ENCODE results near the gene TRNAU1AP.
"Not testable (repeated sequence)": the region's sequence is repeated elsewhere in the genome, so short reads cannot be mapped to it uniquely, and the experiment has no call there.

GRCh38 chr1:28520796-28521195, 32.1 kb upstream of the TRNAU1AP start:
- TF ChIP-seq, protein P1, sequence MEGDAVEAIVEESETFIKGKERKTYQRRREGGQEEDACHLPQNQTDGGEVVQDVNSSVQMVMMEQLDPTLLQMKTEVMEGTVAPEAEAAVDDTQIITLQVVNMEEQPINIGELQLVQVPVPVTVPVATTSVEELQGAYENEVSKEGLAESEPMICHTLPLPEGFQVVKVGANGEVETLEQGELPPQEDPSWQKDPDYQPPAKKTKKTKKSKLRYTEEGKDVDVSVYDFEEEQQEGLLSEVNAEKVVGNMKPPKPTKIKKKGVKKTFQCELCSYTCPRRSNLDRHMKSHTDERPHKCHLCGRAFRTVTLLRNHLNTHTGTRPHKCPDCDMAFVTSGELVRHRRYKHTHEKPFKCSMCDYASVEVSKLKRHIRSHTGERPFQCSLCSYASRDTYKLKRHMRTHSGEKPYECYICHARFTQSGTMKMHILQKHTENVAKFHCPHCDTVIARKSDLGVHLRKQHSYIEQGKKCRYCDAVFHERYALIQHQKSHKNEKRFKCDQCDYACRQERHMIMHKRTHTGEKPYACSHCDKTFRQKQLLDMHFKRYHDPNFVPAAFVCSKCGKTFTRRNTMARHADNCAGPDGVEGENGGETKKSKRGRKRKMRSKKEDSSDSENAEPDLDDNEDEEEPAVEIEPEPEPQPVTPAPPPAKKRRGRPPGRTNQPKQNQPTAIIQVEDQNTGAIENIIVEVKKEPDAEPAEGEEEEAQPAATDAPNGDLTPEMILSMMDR (IDR thresholded peaks at IDR 0.05) = not testable (repeated sequence)
- not testable (repeated sequence) for TF ChIP-seq POLR2A (IDR thresholded peaks at IDR 0.05)

All from lower leg skin (tissue), 3 donors.